Measurements from ENCODE around the gene GOLT1A. TPM values are rescaled to one million over a fixed set of nuclear protein-coding genes. Genes with fewer than 3 reads are reported as not detected.

GOLT1A gene
- total and polyA plus RNA-seq, 2 of the 8 experiments (the other 6 are each of a cell fraction or from before 2014, with no cell fraction given) = 7.5 to 8.5 TPM

GRCh38 chr1:204202481-204202880 lies 11.3 kb downstream of the GOLT1A start:
- no peak overlapping the region for H4K5ac ChIP-seq (ENCODE audit: insufficient read length, low read depth, low read length)
- ChIA-PET POLR2A (ENCODE audit: partially characterized antibody) (interaction anchor here (2.4 kb wide), 1 partner anchor 12 kb away, joined by 6 read pairs; the partner anchor contains the start of gene GOLT1A), CTCF (ENCODE audit: partially characterized antibody) (interaction anchor here (1.1 to 12.6 kb wide), 6 partner anchors 11 to 331 kb away, joined by 3 to 360 read pairs (median 40); partner anchors contain the start of genes ETNK2, GOLT1A and REN)
- H4K20me1 ChIP-seq (replicated peaks in 1 of 2; ENCODE audit: control insufficient read depth in 1 of 2, insufficient read depth in 2 of 2, low read length in 2 of 2) = peaks cover 0 to 4% of the 10 kb centered on the region in 2 experiments
- no peak overlapping the region for H3K4ac ChIP-seq (replicated peaks; ENCODE audit: insufficient read length, low read depth, low read length)
- no peak overlapping the region for H2AFZ ChIP-seq (ENCODE audit: low read length)
- H3K9me3 ChIP-seq (ENCODE audit: insufficient read depth in 2 of 2, low read depth in 1 of 2, low read length in 1 of 2) = no peaks in the 10 kb centered on the region
- no peak overlapping the region for H2BK15ac ChIP-seq (ENCODE audit: low read length)
- H3K4me3 ChIP-seq (ENCODE audit: extremely low read depth in 1 of 4, insufficient read depth in 2 of 4, low read depth in 3 of 4, low read length in 4 of 4) = no peak overlapping the region
- no peak overlapping the region for H4K91ac ChIP-seq (replicated peaks; ENCODE audit: insufficient read length, low read length)
- no peaks in the 10 kb centered on the region for H3K79me2 ChIP-seq (ENCODE audit: control insufficient read depth in 1 of 2, insufficient read depth in 2 of 2, low read length in 2 of 2)
- no peak overlapping the region for H2BK20ac ChIP-seq (ENCODE audit: low read length)
- H3K4me2 ChIP-seq (ENCODE audit: insufficient read depth in 1 of 2, low read depth in 2 of 2, low read length in 2 of 2) = no peak overlapping the region
- TF ChIP-seq BCL11A (IDR thresholded peaks at IDR 0.05; ENCODE audit: low read depth in 2 of 2, low read length in 2 of 2) (no peak), CTBP2 (IDR thresholded peaks at IDR 0.05; ENCODE audit: borderline replicate concordance, insufficient read depth, insufficient read length, low read length) (no peak), EP300 (IDR thresholded peaks at IDR 0.05; ENCODE audit: borderline replicate concordance in 1 of 2, low read depth in 2 of 2, low read length in 2 of 2) (no peak), TAF1 (IDR thresholded peaks at IDR 0.05; ENCODE audit: low read depth, low read length) (no peak), YY1 (IDR thresholded peaks at IDR 0.05; ENCODE audit: low read depth, low read length) (no peak), NANOG (IDR thresholded peaks at IDR 0.05; ENCODE audit: insufficient read depth, low read depth, low read length, poor library complexity, severe bottlenecking) (no peak)
- H3K23ac ChIP-seq (ENCODE audit: insufficient read length) = no peak overlapping the region
- FAIRE-seq (no peak), DNase-seq (ENCODE audit: low read depth in 1 of 2, low spot score in 2 of 2) (no peak)
- no peak overlapping the region for H3K9ac ChIP-seq (replicated peaks in 1 of 4; ENCODE audit: extremely low read depth in 1 of 4, low read depth in 3 of 4, low read length in 3 of 4)
- H2BK120ac ChIP-seq (replicated peaks; ENCODE audit: low read depth, low read length) = no peak overlapping the region
- H3K27ac ChIP-seq (ENCODE audit: low read depth, low read length) = no peak overlapping the region
- H2AK5ac ChIP-seq (ENCODE audit: low read depth, low read length) = no peak overlapping the region
- H3K56ac ChIP-seq (replicated peaks; ENCODE audit: insufficient read length, low read depth, low read length) = no peak overlapping the region
- H3K36me3 ChIP-seq (ENCODE audit: control insufficient read depth in 2 of 4, insufficient read depth in 4 of 4, low read length in 3 of 4) = no peaks in the 10 kb centered on the region
- no peak overlapping the region for H4K8ac ChIP-seq (ENCODE audit: extremely low read depth, insufficient read depth, low read length)
- H3K27me3 ChIP-seq (replicated peaks in 1 of 4; ENCODE audit: control insufficient read depth in 3 of 4, extremely low read depth in 1 of 4, insufficient read depth in 3 of 4, low read length in 3 of 4) = no peaks in the 10 kb centered on the region
- H2BK12ac ChIP-seq (ENCODE audit: low read depth, low read length) = no peak overlapping the region
- no peak overlapping the region for H3K18ac ChIP-seq (ENCODE audit: extremely low read depth, low read length)
- no peaks in the 10 kb centered on the region for H3K23me2 ChIP-seq (ENCODE audit: low read depth, low read length)
- H3K14ac ChIP-seq (ENCODE audit: insufficient read length) = no peak overlapping the region
- H3K4me1 ChIP-seq (replicated peaks in 1 of 4; ENCODE audit: control insufficient read depth in 3 of 4, insufficient read depth in 4 of 4, low read length in 3 of 4) = peaks cover 0 to 2% (median 2%) of the 10 kb centered on the region in 4 experiments; a peak in 5 of 7 replicates
- H2BK5ac ChIP-seq (ENCODE audit: low read depth, low read length) = no peak overlapping the region
- 93% methylated on average over 4 of the region's 4 CpGs; no CpG with 5 or more reads in 1 of the 2 experiments for WGBS, 2 experiments (ENCODE audit: extremely low coverage in 1 of 2, insufficient coverage in 1 of 2, insufficient read length in 1 of 2, insufficient replicate concordance in 2 of 2, low coverage in 1 of 2, low lambda C conversion rate in 2 of 2, missing lambda C conversion rate in 1 of 2)
- no peaks in the 10 kb centered on the region for H3K79me1 ChIP-seq (ENCODE audit: low read depth, low read length)
